Hepatic stellate cell (primary cell): ENCODE results near the gene GGN.
A peak's percentile ranks its signal among the peaks of the same experiment; 100 is the strongest.
"Not testable (repeated sequence)": the region's sequence is repeated elsewhere in the genome, so short reads cannot be mapped to it uniquely, and the experiment has no call there.

Source experiments
- DNase-seq: peaks from one replicate; pipeline ENCODE4 v3.0.0; 2011; ENCODE audit warnings: low spot score

The GGN gene

GRCh38 chr19:38386971-38387549 lies 774 bp downstream of the GGN start:
- no peak for DNase-seq

- no peak for DNase-seq
Observed at GRCh38 chr19:38386300-38386970, 1.4 kb downstream of the GGN start.

- no peak for DNase-seq
Observed at GRCh38 chr19:38385804-38386257, 2.0 kb downstream of the GGN start.

GRCh38 chr19:38385057-38385803 lies 2.6 kb downstream of the GGN start:
- no peak for DNase-seq

- DNase-seq, result no peak
Observed at GRCh38 chr19:38384209-38385027, 3.4 kb downstream of the GGN start.

- no peak for DNase-seq
Observed at GRCh38 chr19:38383743-38384142, 4.1 kb downstream of the GGN start.

- DNase-seq, result no peak
Observed at GRCh38 chr19:38383184-38383583, 4.7 kb downstream of the GGN start.

GRCh38 chr19:38381138-38381537 lies 6.7 kb downstream of the GGN start:
- no peak for DNase-seq

GRCh38 chr19:38378866-38379265 lies 9.0 kb downstream of the GGN start:
- DNase-seq, result no peak

- no peak for DNase-seq
Observed at GRCh38 chr19:38377052-38377451, 10.8 kb downstream of the GGN start.

GRCh38 chr19:38376576-38376975 lies 11.3 kb downstream of the GGN start:
- DNase-seq, result no peak

GRCh38 chr19:38375748-38376147 lies 12.1 kb downstream of the GGN start:
- DNase-seq, result peak; percentile 62

GRCh38 chr19:38375098-38375493 lies 12.7 kb downstream of the GGN start:
- no peak for DNase-seq

- peak; percentile 98 for DNase-seq
Observed at GRCh38 chr19:38374332-38375097, 13.3 kb downstream of the GGN start, which contains the start of gene PSMD8. Gene PSMD8 (plus strand): TSS chr19:38374571. CDS start chr19:38374602, 31 bp downstream.

GRCh38 chr19:38373907-38374331 lies 13.9 kb downstream of the GGN start:
- DNase-seq, result no peak

- DNase-seq, result no peak
Observed at GRCh38 chr19:38371081-38371480, 16.8 kb downstream of the GGN start.

- DNase-seq, result no peak
Observed at GRCh38 chr19:38370299-38370698, 17.5 kb downstream of the GGN start.

GRCh38 chr19:38369584-38369983 lies 18.2 kb downstream of the GGN start:
- no peak for DNase-seq

GRCh38 chr19:38367041-38367440 lies 20.8 kb downstream of the GGN start:
- DNase-seq, result no peak

GRCh38 chr19:38362946-38363688 lies 24.7 kb downstream of the GGN start:
- not testable (repeated sequence) for DNase-seq
